Thymus (tissue), 11 donors: ENCODE results near the gene TTC16. TPM values are rescaled to one million over a fixed set of nuclear protein-coding genes. Genes with fewer than 3 reads are reported as not detected.

Experiments used
- DNase-seq, 9 donors: peaks; one replicate each; pipeline ENCODE4 v3.0.0-alpha.2; 2013; ENCODE audit warnings: low spot score in 9 of 9, low read depth in 6 of 9, missing footprints in 1 of 9
- H3K27ac ChIP-seq, 2 donors: one replicate each; pipeline ENCODE4 v1.5.1; 2013; ENCODE audit warnings: control low read depth in 1 of 2, low read depth in 1 of 2, low read length in 1 of 2, mild to moderate bottlenecking in 1 of 2, moderate library complexity in 1 of 2
- H3K27me3 ChIP-seq, 2 donors: one replicate each; pipeline ENCODE4 v1.5.1; 2013; ENCODE audit warnings: low read length in 1 of 2; ENCODE audit not compliant: control insufficient read depth in 2 of 2, insufficient read depth in 1 of 2
- H3K36me3 ChIP-seq, 2 donors: one replicate each; pipeline ENCODE4 v1.5.1; 2013; ENCODE audit warnings: low read length in 1 of 2, mild to moderate bottlenecking in 1 of 2, moderate library complexity in 1 of 2; ENCODE audit not compliant: control insufficient read depth in 2 of 2, insufficient read depth in 2 of 2
- H3K4me1 ChIP-seq, 2 donors: one replicate each; pipeline ENCODE4 v1.5.1; 2013; ENCODE audit warnings: low read length in 2 of 2; ENCODE audit not compliant: control insufficient read depth in 2 of 2, insufficient read depth in 2 of 2
- H3K4me3 ChIP-seq, 2 donors: one replicate each; pipeline ENCODE4 v1.5.1; 2013; ENCODE audit warnings: low read length in 2 of 2, control low read depth in 1 of 2, mild to moderate bottlenecking in 1 of 2
- H3K9me3 ChIP-seq, 2 donors: one replicate each; pipeline ENCODE4 v1.5.1; 2013; ENCODE audit warnings: low read length in 1 of 2, mild to moderate bottlenecking in 1 of 2; ENCODE audit not compliant: control insufficient read depth in 2 of 2, insufficient read depth in 1 of 2
- WGBS: extraction: QIAGEN DNeasy Blood & Tissue Kit; methylation state at CpG from one replicate; pipeline ENCODE4 v1.1.7; 2013; 5-methylcytosine and 5-hydroxymethylcytosine counted together
- polyA plus RNA-seq: library from polyadenylated mRNA; stranded (reverse); fragments of 200-250 nt; gene quantifications from one replicate; pipeline ENCODE4 v1.2.3, GENCODE V29; 2013
- total RNA-seq: library from RNA; stranded (reverse); fragments of 120-200 nt; gene quantifications from one replicate; pipeline ENCODE4 v1.2.4, GENCODE V29; 2013
- donor health status: healthy.

TTC16 gene
- total and polyA plus RNA-seq, 2 donors, result 0.09 to 0.18 TPM

DNA sequence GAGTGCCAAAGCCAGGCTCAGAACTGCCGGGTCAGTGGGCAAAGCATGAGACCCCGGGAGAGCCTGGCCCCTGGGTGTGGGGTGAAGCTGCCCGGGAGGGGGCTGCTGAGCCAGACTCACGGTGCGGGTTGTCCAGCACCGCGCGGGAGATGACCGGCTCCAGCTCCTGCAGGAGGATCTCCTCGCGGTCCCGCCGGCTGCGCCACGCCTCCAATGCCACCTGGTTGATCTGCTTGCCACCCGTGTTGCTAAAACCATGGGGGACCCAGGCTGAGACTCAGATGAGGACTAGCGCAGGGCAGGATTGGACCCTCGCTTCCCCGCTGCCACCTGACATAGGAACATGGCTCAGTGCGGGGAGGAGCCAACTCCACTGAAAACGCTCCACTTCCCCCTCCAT is 16.6 kb downstream of the TTC16 start:
- H3K4me3 ChIP-seq, result no peak overlapping the region
- H3K9me3 ChIP-seq, result no peaks in the 10 kb centered on the region
- 98% methylated on average over 21 of the region's 21 CpGs for WGBS
- H3K27me3 ChIP-seq, result no peaks in the 10 kb centered on the region
- no peak overlapping the region for H3K27ac ChIP-seq
- peaks cover 0 to 17% of the 10 kb centered on the region in 2 donors for H3K36me3 ChIP-seq
- no peak for DNase-seq
- H3K4me1 ChIP-seq, result peaks cover 8 to 18% of the 10 kb centered on the region in 2 donors

DNA sequence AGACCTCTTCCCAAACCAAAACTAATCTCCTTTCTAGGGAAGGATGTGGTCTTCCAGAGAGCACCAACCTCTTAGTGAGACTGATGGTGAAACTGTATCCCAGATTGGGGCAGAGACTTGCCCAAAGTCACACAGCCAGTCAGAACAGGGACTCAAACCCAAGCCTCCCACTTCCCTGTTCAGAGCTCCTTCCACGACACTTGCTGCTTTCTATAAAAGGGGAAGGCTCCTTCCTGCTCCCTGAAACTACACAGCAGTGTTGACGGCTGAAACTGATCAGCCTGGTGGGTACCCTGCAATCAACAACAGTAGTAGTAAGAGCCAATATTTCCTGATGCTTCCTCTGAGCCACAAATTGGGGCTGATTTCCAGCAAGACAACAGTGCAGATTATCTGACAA is 17.7 kb downstream of the TTC16 start:
- H3K36me3 ChIP-seq, result peaks cover 7 to 26% of the 10 kb centered on the region in 2 donors
- H3K4me1 ChIP-seq, result peaks cover 8 to 18% of the 10 kb centered on the region in 2 donors
- no peak overlapping the region for H3K27ac ChIP-seq
- H3K27me3 ChIP-seq, result no peaks in the 10 kb centered on the region
- DNase-seq, result no peak
- WGBS, result 90% methylated on average over 2 of the region's 2 CpGs
- no peak overlapping the region for H3K4me3 ChIP-seq
- H3K9me3 ChIP-seq, result no peaks in the 10 kb centered on the region

DNA sequence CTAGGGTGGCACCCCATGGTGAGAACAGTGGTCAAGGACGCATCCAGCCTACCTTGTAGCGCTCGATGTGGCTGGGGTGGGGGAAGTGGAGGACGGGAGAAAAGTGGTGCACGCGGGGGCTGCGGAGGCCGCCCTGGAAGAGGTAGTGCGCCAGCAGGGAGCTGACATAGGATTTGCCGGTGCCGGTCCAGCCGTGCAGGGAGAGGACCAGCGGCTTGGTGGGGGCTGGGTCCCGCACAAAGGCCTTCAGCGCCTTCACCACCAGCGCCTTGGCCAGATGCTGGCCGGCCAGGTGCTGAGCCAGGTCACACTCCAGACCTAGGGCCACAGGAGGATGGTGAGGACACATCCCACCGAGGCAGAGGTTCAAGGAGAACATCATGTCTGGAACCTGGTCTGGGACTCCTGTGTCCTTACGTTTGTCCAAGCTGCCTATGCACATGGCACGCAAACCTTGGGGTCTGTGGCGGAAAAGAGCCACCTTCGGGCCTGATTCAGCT is 18.4 kb downstream of the TTC16 start:
- peaks cover 14 to 33% of the 10 kb centered on the region in 2 donors for H3K36me3 ChIP-seq
- WGBS, result 69% methylated on average over 22 of the region's 22 CpGs
- H3K27ac ChIP-seq, result peak overlapping the region; percentile 85 to 93
- H3K4me1 ChIP-seq, result peaks cover 8 to 18% of the 10 kb centered on the region in 2 donors
- peak overlapping the region; percentile 71 to 76 for H3K4me3 ChIP-seq
- no peaks in the 10 kb centered on the region for H3K9me3 ChIP-seq
- no peaks in the 10 kb centered on the region for H3K27me3 ChIP-seq
- DNase-seq, result peak in 1 of 9 donors; percentile 75

DNA sequence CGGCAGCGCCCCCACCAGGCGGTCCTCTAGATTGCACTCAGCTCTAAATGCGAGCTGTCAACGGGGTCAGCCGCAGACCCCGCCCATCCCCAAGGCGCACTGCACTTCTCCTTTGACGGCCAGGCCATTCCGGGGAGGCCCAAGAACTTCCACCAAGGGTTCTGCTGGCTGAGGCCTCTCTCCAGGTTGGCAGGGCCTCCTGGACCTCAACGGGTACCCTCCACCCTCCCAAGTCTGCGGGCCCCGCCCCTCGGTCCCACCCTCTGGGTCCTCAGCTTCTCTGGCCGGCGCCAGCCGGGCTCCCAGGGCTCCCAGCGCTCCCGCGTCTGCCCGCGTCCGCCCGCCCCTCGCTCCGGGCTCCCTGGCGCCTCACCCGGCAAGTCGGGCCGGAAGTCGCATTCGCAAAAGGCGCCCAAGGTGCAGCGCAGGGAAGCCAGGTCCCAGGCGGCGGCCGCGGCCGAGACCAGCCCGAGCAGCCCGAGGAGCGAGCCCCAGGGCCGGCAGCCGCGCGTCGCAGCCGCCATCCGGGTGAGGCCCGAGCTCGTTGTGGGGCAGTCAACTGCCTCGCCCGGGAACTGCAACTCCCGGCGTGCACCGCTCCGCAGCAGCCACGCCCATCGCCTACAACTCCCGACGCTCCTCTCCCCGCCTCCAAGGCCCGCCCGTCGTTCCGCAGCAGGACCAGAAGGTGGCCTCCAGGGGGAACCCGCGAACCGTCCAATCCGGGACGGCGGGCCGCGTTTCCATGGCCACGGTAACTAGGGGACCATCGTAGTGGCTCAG is 19.1 kb downstream of the TTC16 start, which contains the start of gene TOR2A:
TSS of gene TOR2A (minus strand) at position 548 of the 783 bp plus-strand sequence. CDS start at position 524, 24 bp downstream.
- H3K27ac ChIP-seq, result peak within 1 kb of the TSS; percentile 85 to 93
- peaks cover 20 to 39% of the 10 kb centered on the region in 2 donors for H3K36me3 ChIP-seq
- under 1% methylated on average over 76 of the region's 76 CpGs for WGBS
- peak; percentile 87 to 98 (median 96) for DNase-seq
- H3K27me3 ChIP-seq, result no peaks in the 10 kb centered on the region
- peaks cover 8 to 18% of the 10 kb centered on the region in 2 donors for H3K4me1 ChIP-seq
- H3K9me3 ChIP-seq, result peaks cover under 1 to 1% of the 10 kb centered on the region in 2 donors
- peak within 1 kb of the TSS; percentile 71 to 76 for H3K4me3 ChIP-seq

DNA sequence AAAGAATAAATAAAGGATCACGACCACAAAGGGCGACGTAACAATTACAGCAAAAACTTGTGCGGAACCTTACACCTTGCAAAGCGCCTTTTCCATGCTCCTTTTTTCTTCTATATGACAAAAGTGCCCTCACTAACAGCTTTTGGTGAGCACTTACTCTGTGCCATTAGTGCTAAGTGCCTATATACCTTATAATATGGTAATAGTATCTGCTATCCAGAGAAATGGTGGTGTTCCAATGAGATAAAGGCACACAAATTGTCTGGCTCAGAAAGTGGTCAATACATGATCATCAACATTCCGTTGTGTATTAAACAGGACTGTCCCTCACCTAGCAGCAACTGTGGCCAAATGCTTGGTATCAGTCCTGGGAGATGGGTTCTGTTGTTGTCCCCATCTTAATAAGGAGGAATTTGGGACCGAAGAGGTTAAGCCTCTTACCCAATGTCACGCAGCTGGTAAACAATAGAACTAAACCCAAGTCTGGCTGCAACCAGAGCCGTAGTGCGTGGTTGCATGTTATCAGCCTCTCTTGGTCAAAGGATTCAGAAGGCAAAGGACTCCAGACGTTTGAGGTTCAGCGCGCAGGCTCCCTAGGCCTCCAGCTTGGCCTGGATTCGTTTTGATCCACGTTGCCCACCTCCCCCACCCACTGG is 19.8 kb downstream of the TTC16 start:
- WGBS, result 58% methylated on average over 15 of the region's 15 CpGs
- H3K4me3 ChIP-seq, result peak overlapping the region in 1 of 2 donors; percentile 76
- DNase-seq, result no peak
- H3K4me1 ChIP-seq, result peaks cover 8 to 23% of the 10 kb centered on the region in 2 donors
- no peaks in the 10 kb centered on the region for H3K27me3 ChIP-seq
- H3K9me3 ChIP-seq, result peaks cover 1 to 3% of the 10 kb centered on the region in 2 donors
- peak overlapping the region in 1 of 2 donors; percentile 55 for H3K27ac ChIP-seq
- H3K36me3 ChIP-seq, result peaks cover 25 to 46% of the 10 kb centered on the region in 2 donors

DNA sequence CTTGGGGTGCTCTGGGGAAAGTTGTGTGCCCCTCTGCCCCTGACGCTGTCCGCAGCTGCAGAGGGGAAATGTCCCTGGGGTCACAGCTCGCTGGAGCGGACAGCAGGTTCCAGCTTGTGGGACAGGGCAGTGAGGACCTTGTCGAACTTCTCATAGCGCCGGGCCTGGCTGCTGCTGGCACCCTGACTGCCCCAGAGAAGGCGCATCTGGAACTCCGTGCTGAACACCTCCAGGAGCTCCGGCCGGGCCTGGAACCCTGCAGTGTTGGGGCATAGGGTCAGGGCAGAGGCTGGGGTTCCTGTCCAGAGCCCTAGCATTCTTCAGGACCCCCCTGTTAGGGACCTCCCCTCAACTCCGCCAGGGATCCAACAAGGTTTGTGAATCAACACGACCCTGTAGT is 22.8 kb downstream of the TTC16 start:
- Histone ChIP-seq H3K9me3 (peaks cover 1 to 3% of the 10 kb centered on the region in 2 donors), H3K27me3 (no peaks in the 10 kb centered on the region), H3K4me1 (peaks cover 8 to 23% of the 10 kb centered on the region in 2 donors), H3K4me3 (no peak overlapping the region), H3K36me3 (peaks cover 50 to 57% of the 10 kb centered on the region in 2 donors), H3K27ac (no peak overlapping the region)
- over 99% methylated on average over 13 of the region's 13 CpGs for WGBS
- no peak for DNase-seq

DNA sequence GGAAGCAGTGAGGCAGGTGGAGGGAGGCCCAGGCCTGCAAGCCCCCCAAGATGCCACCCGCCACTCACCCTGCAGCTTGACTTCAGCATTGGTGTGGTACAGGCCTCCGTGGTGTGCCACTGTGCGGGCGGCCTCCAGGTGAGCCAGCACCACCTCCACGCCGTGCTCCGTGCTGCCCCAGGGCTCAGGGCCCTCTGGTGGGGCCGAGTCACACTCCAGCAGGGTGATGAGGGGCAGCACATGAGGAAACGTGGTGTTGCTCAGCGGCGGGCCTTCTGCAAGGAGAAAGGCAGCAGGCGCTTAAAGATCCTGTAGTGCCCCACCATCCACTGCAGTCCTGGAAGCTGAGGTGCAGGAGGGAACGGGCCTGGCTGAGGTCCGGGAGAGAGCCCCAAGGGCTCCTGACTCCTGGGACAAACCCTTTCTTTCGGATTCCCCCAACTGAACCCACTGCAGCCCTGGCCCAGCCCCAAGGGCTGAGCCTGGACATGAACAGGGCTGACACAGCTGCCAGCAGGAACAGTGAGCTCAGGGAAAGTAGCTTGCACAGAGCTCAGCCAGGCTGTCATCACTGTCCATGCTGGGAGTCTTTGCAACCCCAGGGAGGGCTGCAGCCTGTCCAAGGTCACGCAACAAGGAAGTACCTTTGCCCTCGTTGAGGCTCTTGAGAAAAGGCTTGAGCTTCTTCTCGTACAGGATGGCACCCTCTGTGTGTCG is 23.9 kb downstream of the TTC16 start:
- Histone ChIP-seq H3K27me3 (no peaks in the 10 kb centered on the region), H3K27ac (peak overlapping the region in 1 of 2 donors; percentile 38), H3K9me3 (peaks cover 1 to 3% of the 10 kb centered on the region in 2 donors), H3K36me3 (peaks cover 61 to 66% of the 10 kb centered on the region in 2 donors), H3K4me3 (no peak overlapping the region), H3K4me1 (peaks cover 4 to 13% of the 10 kb centered on the region in 2 donors)
- WGBS, result 94% methylated on average over 19 of the region's 19 CpGs
- DNase-seq, result no peak

DNA sequence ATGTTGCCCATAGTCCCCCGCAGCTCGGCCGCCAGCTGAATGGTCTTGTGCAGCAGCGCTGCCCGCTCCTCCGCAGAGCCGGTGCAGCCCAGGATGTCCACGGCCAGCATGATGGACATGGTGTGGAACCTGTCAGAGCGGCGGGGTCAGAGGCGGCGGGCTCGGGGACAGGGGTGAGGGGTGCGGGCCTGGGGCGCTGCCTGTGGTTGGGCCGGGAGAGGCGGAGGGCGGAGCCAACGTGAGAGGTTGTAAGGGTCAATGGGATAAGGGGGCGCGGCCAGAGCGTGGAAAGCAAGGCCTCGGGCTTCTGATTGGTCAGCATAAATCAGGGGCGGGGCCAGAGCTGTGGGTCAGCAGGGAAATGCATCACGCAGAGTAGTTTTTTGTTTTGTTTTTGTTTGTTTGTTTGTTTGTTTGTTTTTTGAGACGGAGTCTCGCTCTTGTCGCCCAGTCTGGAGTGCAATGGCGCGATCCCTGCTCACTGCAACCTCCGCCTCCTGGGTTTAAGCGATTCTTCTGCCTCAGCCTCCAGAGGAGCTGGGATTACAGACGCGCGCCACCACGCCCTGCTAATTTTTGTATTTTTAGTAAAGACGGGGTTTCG is 26.1 kb downstream of the TTC16 start:
- Histone ChIP-seq H3K36me3 (peaks cover 79 to 81% of the 10 kb centered on the region in 2 donors), H3K4me1 (peaks cover 0 to 6% of the 10 kb centered on the region in 2 donors), H3K27ac (no peak overlapping the region), H3K27me3 (no peaks in the 10 kb centered on the region), H3K4me3 (no peak overlapping the region), H3K9me3 (peaks cover 1 to 3% of the 10 kb centered on the region in 2 donors)
- WGBS, result 93% methylated on average over 38 of the region's 38 CpGs
- DNase-seq, result no peak
